Measurements from ENCODE around the gene BEST1.

Gene BEST1

GRCh38 chr11:61916737-61917333 lies 33.3 kb upstream of the BEST1 start:
- no peak for DNase-seq

GRCh38 chr11:61917334-61918109 lies 32.6 kb upstream of the BEST1 start, which contains the start of gene RAB3IL1:
Gene RAB3IL1 (minus strand): TSS chr11:61917566. CDS start chr11:61917367, 199 bp downstream.
- DNase-seq: no peak

DNA sequence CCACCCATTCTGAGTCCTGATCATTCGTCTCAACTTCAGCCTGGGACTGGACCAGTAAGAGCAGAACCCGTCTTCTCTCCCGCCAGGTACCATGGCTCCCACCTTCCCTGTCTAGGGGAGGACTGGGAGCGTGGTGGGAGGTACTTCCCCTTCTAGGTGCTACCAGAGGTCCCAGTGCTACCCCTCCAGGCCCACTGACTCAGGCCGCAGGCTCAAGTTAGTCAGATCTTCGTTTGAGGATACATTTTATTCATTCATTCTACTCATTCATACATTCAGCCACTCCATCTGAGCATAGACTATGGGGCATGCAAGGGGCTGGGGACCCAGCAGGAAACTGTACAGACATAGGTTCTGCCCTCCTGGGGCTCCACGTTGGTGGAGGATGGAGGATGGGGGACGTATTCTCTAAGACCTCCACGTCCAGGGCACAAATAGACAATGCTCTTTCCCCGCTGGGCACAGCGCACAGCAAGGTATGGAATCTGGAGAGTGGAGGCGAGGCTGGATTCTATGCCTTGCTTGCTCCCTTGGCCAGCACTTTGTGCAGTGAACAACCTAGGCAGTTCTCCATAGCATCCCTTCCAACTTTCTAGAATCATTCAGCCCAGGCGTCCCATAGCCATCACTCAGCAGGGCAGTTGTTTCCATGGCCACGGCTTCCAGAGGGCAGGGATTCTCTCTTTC lies 31.8 kb upstream of the BEST1 start:
- no peak for DNase-seq

DNA sequence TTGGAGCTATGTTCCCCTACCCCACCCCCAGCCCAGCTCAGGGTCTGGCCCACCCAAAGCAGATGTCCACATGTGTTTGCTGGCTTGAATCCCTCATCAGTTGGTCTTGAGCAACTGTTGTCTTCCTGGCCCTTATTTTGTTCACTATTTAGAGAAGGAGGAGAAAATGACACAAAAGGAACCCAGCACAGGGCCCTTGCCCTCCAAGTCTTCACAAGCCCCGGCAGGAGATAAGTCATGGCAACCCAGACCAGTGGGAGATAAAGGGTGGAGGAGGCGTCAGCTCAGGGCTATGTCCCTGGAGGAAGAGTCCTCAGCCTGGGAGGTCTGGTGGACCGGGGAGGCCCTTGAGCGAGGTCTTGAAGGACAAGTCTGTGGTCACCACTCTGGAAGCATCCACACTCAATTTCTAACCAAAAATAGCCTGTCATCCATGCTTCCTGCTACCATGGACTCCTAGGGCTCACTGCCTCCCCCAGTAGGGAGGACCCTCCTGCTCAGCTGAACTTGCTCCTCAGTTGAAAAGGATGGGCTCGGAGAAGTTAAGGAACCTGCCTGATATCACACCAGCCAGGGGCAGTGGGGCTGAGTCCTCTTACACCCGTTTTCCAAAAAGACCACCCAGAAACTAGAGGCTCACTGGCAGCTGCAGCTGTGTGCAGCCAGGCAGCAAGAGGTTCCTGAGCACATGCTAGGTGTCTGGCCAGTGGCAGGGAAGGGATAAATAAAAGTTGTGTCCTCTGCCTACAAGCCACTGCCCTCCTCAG lies 31.0 kb upstream of the BEST1 start:
- DNase-seq: no peak

DNA sequence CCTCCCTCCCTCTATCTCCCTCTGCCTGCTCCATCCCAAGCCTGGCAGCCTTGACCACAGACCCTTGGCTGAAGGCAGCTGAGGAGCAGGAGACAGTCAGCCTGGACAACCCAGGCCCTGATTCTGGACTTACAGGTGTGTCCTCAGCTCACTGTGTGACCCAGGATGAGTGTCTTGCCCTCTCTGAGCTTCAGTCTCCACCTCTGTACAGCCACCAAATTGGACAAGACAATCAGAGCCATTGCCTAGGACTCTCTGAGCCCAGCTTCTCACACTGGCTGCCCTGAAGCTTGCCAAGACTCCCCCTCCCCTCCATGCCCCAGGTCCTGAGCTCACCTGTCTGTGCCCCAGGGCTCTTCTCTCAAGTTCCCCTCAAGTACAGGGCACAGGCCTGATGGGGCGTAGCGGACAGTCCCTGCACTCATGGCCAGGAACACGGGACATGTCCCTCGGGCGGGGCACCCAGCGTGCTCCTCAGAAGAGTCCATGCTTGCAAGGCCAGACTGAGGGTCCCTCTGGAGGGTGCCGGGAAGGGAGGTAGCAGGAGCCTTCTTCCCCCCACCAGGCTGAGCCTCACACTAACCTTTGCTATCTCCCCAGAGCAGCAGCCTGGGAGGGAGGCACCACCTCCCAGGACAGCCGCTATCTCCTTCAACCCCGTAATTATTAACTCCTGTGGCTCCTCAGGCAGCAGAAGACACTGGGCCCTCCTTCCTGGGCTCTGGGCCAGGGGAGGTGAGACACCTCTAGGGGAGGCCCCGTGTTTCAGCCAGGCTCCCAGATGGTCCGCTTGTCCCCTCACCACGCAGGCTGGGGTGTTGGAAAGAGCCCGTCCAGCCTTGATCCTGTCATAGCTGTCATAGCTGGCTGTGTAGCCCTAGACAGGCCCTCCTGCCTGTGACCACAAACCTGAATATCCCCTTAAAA lies 30.2 kb upstream of the BEST1 start:
- DNase-seq: no peak

DNA sequence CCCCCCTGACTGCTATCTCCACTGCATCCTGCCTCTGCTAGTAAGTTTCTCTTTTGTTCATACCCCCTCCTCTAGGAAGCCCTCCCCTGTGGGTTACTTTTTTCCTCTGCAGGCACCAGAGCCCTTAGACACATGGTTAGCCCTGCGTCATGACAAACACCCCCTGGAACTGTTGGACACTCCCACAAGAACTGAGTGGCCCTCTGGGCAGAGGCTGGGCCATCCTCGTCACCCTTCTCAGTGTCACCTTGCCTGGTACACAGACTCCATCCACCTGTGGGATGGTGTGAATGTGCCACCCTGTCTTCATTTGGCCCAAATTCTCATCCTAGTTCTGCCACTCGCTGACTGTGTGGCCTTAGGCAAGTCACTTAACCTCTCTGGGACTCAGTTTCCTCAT lies 28.7 kb upstream of the BEST1 start:
- no peak for DNase-seq

DNA sequence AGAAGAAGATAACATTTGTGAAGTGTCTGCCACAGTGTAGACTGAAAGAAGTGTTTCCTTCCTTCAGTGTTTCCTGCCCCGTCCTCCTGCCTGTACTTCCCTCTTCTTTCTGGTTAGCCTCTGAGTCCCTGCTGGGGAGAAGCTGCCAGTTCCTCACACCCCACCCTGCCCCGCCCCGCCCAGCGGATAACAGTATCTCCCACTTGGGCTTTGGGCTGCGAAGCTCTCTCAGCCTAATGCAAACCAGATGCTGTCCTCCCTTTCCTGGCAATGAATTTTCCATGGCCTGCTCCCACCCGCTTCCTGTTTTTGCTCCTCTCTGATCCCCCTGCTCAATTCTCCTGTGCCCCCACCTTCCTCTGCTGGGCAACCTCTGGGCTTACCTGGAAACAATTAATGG lies 27.6 kb upstream of the BEST1 start:
- DNase-seq: no peak

DNA sequence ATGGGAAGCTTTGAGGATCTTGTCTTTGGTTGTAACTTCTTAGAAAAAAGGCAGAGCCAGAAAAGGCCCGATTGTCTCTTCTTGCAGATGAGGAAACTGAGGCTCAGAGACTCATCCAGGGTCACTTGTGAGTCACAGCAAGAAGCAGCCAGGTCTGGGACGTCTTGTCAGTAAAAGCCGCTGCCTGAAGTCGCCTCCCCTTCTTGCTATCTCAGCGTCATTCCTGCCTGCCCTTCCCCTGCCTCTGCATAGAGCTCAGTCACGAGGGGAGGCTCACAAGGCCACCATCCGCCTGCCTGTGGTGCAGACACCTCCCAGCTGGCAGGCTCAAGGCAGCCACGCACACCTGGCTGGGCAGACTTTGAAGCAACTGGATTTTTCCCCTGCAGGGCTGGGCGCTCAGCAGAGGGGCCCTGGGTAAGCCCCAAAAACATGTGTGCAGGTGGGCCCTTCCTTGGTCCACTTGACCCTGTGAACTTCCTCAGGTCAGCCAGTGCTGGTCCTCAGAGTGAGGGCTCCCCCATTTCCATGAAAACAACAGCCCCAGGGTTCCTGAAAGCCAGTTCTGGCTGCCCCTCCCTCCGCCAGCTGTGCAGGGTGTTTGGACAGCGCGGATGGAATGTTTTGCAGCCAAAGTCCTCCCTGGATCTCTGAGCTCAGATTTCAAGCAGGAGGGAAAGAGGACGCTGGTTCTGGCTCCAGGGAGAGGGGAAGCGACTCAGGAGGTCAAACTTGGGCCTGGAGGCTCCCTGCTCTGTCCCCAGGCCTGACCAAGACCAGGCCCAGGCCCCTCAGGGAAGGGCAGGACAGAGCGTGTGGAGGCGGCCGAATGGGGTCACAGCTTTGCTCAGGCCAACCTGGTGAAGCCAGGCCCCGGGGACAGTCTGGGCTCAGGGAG lies 26.7 kb upstream of the BEST1 start:
- DNase-seq: no peak

DNA sequence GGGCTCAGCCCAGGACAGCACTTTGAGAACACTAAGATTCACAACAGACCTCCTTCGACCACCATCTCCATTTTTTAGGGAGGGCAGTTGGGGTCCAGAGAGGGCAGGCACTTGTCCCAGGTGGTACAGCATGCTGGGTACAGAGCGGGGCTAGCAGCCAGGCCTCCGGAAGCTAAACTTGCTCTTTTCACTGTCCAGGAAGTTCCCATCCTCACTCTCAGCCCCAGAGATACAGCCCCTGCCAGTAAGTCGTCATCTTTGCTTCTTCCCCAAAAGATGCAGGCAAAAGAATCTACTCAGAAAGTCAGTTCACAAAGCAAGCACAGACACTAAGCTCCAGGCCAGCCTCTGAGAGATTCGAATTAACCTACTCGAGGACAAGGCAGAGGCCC lies 26.1 kb upstream of the BEST1 start:
- no peak for DNase-seq

DNA sequence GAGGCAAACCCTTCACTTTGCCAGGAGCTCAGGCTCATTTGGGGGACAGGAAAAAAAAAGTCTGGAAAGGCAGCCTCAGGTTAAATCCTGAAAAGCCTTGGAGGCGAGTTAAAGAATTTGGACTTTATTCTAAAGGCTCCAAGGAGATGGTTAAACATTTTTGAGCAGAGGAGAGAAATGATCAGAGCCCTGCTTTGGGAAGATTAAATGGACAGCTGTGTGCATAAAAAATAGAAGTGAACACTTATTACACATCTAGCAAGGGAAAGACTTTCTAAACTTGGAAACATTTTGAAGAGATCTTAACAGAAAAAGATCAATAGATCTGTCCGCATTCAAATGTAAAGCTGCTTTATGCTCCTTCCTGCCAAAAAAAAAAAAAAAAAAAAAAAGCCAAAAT lies 24.4 kb upstream of the BEST1 start:
- no peak for DNase-seq

DNA sequence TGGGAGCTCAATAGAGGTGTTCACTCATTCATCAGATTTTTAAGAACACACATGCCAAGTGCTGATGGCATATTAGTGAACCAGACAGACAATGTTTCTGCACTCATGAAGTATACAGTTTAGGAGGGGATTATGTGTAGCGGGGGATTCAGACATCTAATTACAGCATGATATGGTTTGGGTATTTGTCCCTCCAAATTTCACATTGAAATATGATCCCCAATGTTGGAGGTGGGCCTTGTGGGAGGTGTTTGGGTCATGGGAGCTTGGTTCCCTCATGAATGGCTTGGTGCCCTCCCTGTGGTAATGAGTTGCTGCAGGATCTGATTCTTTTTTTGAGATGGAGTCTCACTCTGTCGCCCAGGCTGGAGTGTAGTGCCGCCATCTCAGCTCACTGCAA lies 23.9 kb upstream of the BEST1 start:
- no peak for DNase-seq

GRCh38 chr11:61927501-61927900 lies 22.6 kb upstream of the BEST1 start:
- no peak for DNase-seq

GRCh38 chr11:61928606-61929005 lies 21.5 kb upstream of the BEST1 start:
- DNase-seq: no peak

GRCh38 chr11:61930933-61931332 lies 19.2 kb upstream of the BEST1 start:
- no peak for DNase-seq

GRCh38 chr11:61935861-61936260 lies 14.3 kb upstream of the BEST1 start:
- DNase-seq: no peak

DNA sequence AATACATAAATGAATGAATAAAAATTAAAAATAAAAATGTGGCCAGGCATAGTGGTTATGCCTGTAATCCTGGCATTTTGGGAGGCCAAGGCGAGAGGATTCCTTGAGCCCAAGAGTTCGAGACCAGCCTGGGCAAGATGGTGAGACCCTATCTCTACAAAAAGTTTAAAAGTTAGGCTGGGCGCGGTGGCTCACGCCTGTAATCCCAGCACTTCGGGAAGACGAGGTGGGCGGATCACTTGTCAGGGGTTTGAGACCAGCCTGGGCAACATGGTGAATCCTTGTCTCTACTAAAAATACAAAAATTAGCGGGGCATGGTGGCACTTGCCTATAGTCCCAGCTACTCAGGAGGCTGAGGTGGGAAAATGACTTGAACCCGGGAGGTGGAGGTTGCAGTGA lies 9.7 kb upstream of the BEST1 start:
- DNase-seq: no peak

GRCh38 chr11:61945191-61945590 lies 5.0 kb upstream of the BEST1 start:
- no peak for DNase-seq

DNA sequence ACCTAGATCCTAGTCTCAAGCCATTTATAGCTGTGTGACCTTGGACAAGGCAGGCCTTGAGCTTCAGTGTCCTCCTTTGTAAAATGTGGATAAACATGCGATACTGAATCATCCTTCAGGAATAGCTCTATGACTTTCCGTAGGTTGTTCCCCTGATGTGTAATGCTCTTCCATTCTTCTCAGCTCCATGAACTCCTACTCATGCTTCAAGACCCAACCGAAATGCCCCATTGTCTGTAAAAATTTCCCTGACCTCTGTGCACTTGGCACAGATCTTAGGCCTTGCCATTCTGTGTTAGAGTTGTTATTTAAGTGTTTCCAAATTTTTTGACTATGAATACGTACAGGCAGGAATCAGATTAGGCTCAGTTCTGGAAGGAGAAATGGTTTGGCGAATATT lies 3.3 kb upstream of the BEST1 start:
- DNase-seq: no peak

- DNase-seq: peak; percentile 31
Observed at GRCh38 chr11:61947486-61948210, 2.5 kb upstream of the BEST1 start.

- DNase-seq: no peak
Observed at GRCh38 chr11:61948505-61948904, 1.6 kb upstream of the BEST1 start.

All from NCI-H1436 treated with DMSO at 0.1 percent for 48 hours (cell line).